Stimulated activated CD8-positive, alpha-beta memory T cell treated with anti-CD3 and anti-CD28 coated beads, Interleukin-7, amount 100 ng/mL, for 24 hours (primary cell): Measurements from ENCODE around the gene ANKRD34B.
"Not testable (repeated sequence)": the region's sequence is repeated elsewhere in the genome, so short reads cannot be mapped to it uniquely, and the experiment has no call there.

Source experiments
- DNase-seq: peaks from one replicate; pipeline ENCODE4 v3.0.0-alpha.2; 2020; ENCODE audit warnings: low read depth

The ANKRD34B gene

GRCh38 chr5:80569961-80570786 is at the start of gene ANKRD34B:
TSS of gene ANKRD34B (minus strand) at chr5:80570280. CDS start at chr5:80560019, 10,261 bp downstream.
- no peak for DNase-seq

DNA sequence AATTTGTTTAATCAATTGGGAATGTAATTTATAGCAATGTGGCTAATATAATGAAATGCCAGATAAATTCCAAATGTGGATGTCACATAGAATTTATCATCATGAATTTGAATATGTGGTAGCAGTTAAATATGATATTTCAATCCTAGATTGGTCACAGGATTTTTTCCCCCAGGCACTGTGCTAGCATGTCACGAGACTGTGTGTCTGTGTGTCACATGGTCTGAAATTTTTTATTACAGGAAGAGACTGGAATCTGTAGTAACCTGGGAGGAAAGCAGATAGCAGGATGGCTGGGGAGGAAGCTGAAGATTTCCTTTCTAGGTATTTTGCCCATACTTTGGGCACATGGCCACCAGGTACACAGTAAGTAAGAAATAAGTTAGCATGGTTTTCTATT is 49.0 kb upstream of the ANKRD34B start:
- no peak for DNase-seq

- DNase-seq: no peak
These were observed 48.4 kb upstream of the ANKRD34B start for GRCh38 chr5:80618438-80618837.

- DNase-seq: no peak
These were observed 45.3 kb upstream of the ANKRD34B start for GRCh38 chr5:80615266-80615914.

- DNase-seq: no peak
These were observed 39.6 kb upstream of the ANKRD34B start for GRCh38 chr5:80609692-80610091.

DNA sequence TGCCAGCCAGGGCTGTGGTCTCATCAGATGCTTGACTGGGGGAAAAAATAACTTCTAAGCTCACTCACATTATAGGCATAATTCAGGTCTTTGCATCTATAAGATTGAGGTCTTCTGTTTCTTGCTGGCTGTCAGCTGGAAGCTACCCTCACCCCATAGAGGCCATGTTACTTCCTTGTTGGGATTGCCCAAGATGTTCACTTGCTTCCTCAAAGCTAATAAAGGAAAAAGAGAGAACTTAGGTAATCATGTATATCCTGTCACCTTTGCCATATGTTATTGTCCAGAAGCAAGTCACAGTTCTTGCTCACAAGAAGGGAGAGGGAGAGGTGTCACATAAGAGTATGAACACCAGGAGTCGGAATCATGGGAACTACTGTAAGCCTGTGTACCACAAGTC is 38.7 kb upstream of the ANKRD34B start:
- no peak for DNase-seq

GRCh38 chr5:80607832-80608231 is 37.8 kb upstream of the ANKRD34B start:
- DNase-seq: no peak

GRCh38 chr5:80607343-80607742 is 37.3 kb upstream of the ANKRD34B start:
- DNase-seq: no peak

- no peak for DNase-seq
These were observed 31.0 kb upstream of the ANKRD34B start for GRCh38 chr5:80600943-80601693.

DNA sequence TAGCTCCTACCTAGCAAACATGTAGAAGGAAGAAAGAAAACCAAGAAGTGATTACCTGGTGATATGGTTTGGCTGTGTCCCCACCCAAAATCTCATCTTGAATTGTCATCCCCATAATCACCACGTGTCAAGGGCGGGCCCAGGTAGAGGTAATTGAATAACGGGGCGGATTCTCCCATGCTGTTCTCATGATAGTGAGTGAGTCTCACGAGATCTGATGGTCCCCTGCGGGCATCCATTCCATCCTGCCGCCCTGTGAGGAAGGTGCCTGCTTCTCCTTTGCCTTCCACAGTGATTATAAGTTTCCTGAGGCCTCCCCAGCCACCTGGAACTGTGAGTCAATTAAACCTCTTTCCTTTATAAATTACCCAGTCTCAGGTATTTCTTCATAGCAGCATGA is 27.4 kb upstream of the ANKRD34B start:
- DNase-seq: no peak

GRCh38 chr5:80594810-80595209 is 24.7 kb upstream of the ANKRD34B start:
- DNase-seq: no peak

GRCh38 chr5:80592761-80593160 is 22.7 kb upstream of the ANKRD34B start:
- no peak for DNase-seq

DNA sequence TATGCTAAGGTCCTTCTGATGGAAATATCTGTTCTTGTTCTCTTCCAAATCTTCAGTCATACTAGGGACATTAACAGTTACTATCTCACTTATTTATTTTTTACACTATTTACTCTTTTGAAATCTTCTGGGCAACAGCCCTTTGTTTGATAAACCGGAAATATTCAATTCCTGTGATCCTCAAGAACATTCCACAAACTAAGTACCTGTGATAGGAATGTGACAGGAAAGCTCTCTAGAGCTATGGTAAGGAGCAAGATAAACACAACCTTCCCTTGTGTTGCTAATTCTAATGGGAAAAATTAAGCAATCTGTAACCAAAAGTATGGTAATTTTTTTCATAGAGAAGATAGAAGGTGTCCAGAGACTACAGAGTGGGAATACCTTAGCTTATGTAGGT is 22.0 kb upstream of the ANKRD34B start:
- DNase-seq: no peak

DNA sequence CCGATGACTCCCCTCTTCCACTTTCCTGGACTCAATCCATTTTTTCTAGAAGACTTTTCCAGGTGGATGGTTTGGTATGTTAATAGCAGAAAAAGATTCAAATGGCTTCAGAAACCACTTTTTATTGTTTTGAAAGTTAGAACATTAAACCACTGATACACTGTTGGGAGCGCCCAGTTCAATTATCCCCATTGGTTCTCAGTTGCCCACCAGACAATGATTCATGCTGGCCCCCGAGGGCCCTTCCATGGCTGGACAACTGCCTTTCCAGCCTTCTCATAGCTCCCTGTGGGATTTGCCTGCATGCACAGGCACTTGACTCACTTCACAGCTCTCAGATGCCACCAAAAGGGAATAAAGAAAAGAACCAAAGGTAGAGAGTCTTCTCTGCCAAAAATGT is 21.3 kb upstream of the ANKRD34B start:
- no peak for DNase-seq

GRCh38 chr5:80590766-80591165 is 20.7 kb upstream of the ANKRD34B start:
- no peak for DNase-seq

GRCh38 chr5:80588858-80589540 is 18.9 kb upstream of the ANKRD34B start:
- DNase-seq: no peak

GRCh38 chr5:80584770-80585169 is 14.7 kb upstream of the ANKRD34B start:
- DNase-seq: no peak

DNA sequence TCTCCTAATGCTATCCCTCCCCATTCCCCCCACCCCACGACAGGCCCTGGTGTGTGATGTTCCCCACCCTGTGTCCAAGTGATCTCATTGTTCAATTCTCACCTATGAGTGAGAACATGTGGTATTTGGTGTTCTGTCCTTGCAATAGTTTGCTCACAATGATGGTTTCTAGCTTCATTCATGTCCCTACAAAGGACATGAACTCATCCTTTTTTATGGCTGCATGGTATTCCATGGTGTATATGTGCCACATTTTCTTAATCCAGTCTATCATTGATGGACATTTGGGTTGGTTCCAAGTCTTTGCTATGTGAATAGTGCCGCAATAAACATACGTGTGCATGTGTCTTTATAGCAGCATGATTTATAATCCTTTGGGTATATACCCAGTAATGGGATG is 10.2 kb upstream of the ANKRD34B start:
- not testable (repeated sequence) for DNase-seq

GRCh38 chr5:80579050-80579449 is 9.0 kb upstream of the ANKRD34B start:
- no peak for DNase-seq

DNA sequence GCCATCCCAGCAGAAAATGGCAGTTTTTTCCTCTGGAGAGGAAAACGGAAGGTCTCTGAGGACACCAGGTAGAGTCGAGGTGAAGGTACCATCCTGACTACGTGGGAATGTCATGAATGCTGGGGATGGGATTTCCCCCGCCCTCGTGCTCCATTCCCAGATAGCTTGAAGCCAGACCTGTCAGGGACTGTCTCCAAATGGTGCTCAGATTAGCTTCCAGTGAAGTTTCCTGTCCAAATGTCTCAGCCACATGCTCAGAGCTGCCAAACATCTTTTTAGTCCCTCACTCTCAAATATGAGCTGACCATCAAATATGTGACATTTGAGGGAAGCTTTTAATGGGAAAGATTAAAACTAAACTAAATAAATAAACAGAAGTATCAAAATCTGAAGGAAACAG is 7.6 kb upstream of the ANKRD34B start:
- no peak for DNase-seq

- no peak for DNase-seq
These were observed 6.3 kb upstream of the ANKRD34B start for GRCh38 chr5:80576383-80576782.

DNA sequence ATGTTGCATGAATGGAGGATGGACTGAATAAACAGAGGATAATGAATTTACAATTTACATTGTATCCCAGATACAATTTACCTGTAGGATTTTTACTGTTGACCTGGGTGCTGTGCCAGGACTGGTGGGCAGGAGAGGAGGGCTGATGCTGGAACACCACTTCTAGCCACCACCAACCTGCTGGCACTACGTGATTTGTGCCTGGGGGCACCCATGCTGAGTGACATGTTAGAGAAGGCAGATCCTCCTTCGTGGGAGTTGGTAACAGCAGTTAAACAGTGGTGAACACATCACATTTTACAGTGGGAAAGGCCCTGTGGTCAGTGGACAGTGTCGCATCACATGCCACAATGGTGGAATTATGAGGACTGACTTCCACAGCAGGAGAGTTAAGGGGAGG is 3.0 kb upstream of the ANKRD34B start:
- DNase-seq: no peak
